Right renal pelvis (tissue), 4 donors: Measurements from ENCODE around the gene RELN. TPM values are rescaled to one million over a fixed set of nuclear protein-coding genes. Genes with fewer than 3 reads are reported as not detected.

ENCODE experiments used
- DNase-seq, 4 donors: peaks; one replicate each; pipeline ENCODE4 v3.0.0-alpha.2; 2013; ENCODE audit warnings: low read depth in 4 of 4, low spot score in 3 of 4, missing footprints in 1 of 4
- polyA plus RNA-seq, 4 donors: library from polyadenylated mRNA; unstranded; fragments of 120-200 nt; gene quantifications; one replicate each; pipeline ENCODE4 v1.2.1, GENCODE V29; 2013; ENCODE audit not compliant: insufficient read length in 4 of 4

The RELN gene
- polyA plus RNA-seq, 4 donors, result 12.9 to 24.5 (median 18.7) TPM

DNA sequence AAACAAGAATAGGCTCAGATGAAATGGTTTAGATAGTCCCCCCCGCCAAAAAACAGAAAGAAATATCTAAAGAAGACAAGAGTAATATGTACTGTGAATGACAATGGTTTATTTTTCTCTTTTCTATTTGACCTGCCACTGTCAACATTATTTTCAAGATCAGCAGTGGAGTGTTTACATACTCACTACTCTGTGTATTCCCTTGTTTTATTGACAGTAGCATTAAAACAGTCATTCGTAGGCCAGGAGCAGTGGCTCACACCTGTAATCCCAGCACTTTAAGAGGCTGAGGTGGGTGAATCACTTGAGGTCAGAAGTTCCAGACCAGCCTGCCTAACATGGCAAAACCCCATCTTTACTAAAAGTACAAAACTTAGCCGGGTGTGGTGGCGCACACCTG is 298.2 kb downstream of the RELN start:
- DNase-seq, result no peak

DNA sequence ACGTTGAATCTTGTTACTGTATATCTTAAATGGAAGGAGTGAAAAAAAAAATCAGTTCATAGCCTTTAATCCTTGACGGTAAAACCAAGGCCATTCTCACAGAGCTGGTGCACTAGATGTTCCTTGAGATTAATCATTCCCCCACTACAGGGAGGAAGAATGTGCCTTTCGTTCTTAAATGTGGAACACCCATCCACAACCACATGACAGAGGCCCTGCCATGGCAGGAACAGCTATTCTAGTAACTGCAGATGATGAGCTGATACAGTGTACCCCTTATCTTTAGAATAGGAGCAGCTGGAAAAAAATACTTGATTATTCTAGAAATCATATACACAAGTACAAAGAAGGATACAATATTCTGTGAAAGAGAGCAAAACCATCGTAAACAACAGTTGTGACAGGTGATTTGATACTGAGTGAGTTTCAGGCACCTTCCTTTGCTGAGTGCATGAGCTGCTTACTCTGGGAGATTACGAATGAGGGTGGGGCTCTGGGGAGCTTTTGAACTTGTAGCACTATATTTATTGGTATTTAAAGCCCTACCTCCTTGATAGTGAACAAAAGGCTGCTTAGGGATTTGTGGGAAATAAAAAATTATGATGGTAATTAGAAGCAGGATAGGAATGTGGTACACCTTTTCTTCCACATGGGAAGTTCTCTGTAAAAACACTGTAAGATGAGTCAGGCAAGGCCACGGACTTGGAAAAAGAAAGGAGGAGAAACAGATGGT is 299.1 kb downstream of the RELN start:
- DNase-seq, result no peak

DNA sequence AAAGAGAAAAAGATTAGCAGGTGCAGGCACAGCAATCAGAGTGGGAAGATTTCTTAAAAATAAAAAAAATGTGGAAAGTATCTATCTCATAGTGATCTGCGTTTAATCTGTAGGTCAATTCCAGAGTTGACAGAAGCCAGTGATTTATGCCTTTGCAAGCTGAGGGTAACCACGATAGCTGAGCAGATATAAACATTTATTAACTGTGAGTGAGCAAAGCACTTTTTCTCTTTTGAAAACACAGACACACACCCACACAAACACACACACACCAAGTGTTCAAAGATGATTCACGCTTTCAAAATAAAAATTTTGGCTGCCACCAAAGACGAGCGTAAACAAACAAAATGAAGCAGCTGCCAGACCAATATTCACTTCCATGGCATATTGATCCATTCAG is 300.2 kb downstream of the RELN start:
- no peak for DNase-seq

DNA sequence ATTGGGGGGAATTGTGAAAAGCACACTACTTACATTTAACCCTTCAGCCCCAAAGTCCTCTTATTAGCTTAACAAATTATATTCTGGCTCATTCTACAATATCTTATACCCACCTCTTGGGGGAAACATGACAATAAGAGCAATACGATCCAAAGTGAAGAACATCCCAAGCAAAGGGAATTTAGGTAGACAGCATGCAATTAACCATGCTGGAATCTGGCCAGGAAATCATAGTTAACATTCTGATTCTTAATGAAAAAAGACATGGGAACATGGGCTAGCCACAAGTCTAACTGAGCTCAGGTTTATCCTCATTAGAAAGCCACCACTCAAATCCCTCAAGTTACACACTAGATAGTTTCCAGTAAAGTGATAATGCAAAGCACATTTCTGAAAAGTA is 301.5 kb downstream of the RELN start:
- DNase-seq, result no peak

DNA sequence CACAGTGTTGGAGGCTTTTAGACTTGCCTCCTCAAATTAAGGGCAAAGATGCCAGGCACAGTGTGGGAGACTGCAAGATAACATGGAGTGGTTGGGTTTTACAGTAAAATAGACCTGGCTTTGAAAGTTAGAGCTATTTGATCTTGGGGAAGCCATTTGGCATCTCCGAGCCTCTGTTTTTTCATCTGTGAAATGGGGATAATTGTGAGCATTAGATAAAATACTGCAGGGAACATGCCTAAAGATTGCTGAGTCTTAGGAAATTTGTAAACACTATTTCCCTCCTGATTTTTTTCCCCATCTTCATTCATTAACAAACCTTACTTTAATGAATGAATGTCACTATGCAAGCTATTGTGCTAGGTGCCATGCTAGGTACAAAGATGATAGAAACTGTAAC is 302.2 kb downstream of the RELN start:
- no peak for DNase-seq

DNA sequence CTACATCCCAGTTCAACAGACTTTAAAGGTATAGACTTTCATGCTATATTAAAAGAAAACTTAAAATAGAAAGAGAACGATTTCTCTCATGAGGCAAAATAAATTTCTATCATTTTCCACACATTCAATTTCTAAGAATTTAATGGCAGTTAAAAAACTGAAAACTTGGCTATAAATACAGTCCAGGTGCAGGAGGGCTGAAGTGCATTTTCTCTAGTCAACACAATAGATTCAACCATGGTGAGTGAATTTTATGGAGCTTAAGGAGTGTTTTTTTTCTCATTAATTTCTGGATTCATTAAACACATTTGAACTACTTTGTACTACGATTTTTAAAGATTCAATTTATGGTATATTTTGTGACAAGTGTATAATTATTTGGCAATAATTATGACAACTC is 302.7 kb downstream of the RELN start:
- no peak for DNase-seq

DNA sequence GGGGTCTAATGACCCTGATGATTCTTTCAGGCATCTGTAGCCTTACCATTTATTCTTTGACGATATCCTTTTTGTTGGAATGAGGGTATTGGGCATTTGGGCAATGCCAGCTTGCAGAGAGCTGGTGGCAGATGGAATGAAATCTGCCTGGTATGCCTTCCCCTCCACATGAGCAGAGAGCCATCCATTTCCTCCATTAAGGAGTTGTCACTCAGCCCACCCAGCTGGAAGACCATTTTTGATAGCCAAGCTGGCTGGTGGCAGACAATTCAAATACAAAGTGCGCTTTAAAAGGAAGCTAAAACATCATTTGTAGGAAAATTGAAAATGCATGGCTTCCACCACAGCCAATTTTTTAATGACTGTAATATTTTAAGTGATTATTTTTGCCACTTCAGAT is 303.4 kb downstream of the RELN start:
- no peak for DNase-seq

DNA sequence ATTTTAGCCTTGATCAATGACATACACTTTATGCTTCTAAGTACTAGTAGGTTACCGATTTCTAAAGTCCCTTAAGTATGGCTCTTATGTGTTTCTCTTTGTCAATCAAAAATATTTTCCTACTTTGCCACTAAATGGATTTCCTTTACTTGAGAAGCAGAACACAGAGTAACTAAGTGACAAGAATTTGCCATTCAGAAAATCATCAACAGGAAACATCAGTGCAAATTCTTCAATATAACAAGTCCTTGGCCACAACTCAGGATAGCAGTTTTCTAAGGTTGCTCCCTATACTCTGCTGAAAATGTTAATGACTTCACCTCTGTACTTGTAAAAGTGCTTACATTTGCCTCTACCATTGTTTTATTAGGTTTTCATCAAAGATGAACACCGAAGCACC is 303.8 kb downstream of the RELN start:
- no peak for DNase-seq

DNA sequence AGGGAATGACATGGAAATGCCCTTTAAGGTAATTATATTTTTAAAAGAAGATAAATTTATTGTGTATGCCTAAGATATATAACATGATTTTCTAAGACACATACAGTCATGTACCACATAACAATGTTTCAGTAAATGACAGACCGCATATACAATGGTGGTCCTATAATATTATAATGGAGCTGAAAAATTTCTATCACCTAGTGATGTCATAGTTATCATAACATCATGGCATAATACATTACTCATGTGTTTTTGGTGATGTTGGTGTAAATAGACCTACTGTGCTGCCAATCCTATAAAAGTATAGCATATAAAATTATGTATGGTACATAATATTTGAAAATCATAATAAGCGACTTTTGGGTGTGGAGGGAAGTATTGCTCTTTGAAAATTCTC is 306.1 kb downstream of the RELN start:
- no peak for DNase-seq

DNA sequence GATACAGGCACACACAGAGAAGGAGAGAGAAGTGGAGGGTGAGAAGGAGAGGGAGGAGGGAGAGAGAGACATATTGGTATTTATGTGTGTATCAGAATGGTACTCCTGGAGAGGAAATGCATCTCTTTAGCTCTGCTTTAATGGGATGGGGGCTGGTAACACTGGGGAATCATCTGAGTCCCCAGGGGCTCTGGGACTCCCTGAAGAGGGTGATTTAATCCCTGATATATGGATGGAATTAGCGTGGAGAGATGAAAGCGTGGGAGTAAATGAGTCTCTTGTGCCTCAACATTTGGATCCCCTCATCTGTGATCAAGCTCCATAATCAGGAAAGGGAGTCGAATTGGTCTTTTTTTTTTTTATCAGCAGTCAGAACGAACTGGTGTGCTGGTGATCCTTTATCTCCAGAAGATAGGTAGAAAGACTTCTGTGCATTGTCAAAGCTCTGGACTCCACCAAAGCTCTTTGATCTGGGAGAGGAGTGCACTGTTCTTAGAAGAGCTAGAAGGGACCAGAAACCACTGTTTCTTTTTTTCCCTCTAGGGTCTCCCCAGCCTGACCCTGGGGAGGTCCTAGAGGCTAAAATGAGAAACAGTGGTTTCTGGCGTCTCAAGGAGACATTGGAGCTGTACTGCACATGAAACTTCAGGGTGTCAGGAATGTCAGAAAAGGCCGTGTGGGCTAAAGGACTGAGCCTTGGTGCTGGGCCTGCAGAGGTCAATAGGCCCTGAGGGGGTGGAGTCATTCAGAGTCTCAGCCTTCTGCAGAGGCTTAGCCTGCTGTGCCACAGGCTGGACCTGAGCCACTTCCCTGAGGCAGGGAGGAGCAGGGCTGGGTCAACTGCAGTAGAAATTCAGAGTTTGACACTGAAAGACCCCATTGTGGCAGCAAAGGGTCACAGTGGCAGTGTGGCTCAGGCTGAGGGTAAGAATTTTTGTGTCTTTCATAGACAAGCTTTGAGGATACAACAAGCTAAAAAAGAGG is 309.0 kb downstream of the RELN start:
- no peak for DNase-seq

DNA sequence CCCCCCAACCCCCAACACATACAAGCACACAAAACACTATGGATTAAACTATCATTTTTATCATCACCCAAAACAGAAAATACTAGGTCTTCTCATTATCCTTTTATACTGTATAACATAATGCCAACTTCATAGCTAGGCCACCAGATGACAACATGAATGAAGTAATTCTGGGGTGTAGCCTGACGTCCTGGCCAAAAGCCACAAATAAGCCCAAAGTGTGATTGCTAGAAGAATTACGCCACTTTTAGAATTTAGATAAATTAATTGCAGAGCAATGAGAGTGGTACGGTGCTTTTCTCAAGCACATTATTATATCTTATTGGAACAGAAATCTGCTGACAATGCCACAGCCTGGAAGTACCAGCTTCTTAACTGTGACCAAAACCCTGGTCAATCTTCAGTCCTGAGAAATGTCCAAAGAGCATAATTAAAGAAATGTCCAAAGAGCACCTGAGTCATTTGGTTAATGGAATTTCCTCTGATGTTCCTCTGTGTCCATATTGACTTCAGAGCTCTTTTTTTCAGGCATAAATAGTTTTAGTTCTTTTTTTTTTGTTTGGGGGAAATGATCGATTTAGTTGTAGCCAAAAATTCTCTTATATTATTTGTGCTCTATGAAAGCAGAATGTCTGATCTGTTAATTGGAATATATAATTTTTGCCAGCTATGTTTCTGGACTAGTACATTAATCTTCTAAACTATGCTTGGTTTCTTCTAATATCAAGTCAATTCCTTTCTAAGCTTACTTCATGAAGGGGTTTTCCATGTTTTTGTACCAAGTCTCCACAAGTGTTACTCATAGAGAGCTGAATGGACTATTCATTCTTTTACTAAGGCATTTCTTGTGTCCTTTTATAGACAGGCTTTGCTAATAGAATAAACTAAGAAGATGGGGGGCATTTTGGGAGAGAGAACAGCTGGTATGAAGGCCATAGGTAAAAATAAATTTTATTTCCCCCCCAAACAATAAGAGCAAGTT is 310.0 kb downstream of the RELN start:
- no peak for DNase-seq

DNA sequence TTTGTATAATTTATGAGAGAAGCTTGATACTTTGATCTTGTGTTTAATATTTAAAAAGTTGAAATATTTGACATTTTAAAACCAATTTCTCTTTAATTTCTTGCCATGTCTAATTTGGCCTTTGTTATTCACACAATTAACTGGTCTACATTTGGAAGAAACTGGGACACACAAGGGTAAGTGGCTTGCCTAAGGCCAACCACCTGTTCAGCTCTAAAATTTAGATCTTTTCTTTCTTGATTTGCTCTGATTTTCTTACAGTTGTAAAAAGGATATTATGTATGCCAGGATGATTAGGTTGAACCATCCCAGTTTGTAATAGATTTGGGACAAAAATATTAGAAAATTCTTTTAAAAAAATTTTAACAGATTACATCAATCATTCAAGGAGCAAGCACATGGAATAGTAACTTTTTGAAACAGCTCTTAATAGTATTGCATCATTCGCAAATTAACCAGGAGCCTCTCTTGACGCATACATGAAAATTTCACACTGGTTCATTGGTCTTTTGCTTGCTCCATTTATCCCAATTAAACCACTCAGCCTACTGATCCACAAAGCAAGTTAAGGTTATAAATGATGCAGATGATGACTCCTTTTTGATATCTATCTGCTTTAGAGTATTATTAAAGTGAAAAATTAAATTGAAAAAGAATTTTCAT is 321.0 kb downstream of the RELN start:
- DNase-seq, result no peak

DNA sequence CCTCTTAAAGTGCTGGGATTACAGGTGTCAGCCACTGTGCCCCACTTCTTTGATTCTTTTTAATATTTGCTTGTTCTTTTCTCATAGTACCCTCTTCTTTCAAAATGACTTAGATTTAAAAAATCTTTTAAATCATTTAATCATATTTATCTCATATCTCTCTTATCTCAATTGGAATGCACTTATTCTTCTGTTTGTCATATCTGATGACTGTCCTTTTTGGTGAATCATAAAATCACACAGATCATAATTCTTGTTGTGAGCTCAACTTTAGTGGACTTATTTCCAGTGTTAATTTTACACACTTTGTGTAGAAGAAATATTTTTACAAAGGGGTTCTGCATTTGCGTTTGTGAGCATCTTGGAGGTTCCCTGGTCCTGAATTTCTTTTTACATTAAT is 323.1 kb downstream of the RELN start:
- DNase-seq, result no peak

DNA sequence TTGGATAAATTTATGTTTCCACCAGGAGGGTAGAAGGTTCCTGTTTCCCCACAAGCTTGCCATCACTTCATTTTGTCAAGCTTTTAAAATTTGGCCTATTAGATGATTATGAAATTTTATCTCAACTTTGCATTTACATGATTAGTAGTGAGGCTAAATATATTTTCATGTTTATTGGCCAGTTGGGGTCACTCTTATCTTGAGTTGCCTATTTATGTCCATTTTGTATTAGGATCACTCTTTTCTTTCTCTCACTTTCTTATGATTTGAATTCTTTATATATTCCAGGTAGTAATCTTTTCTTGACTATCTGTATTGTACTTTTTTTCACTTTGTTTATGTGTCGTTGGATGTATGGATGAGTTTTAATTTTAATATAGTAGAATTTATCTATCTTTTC is 324.9 kb downstream of the RELN start:
- no peak for DNase-seq

DNA sequence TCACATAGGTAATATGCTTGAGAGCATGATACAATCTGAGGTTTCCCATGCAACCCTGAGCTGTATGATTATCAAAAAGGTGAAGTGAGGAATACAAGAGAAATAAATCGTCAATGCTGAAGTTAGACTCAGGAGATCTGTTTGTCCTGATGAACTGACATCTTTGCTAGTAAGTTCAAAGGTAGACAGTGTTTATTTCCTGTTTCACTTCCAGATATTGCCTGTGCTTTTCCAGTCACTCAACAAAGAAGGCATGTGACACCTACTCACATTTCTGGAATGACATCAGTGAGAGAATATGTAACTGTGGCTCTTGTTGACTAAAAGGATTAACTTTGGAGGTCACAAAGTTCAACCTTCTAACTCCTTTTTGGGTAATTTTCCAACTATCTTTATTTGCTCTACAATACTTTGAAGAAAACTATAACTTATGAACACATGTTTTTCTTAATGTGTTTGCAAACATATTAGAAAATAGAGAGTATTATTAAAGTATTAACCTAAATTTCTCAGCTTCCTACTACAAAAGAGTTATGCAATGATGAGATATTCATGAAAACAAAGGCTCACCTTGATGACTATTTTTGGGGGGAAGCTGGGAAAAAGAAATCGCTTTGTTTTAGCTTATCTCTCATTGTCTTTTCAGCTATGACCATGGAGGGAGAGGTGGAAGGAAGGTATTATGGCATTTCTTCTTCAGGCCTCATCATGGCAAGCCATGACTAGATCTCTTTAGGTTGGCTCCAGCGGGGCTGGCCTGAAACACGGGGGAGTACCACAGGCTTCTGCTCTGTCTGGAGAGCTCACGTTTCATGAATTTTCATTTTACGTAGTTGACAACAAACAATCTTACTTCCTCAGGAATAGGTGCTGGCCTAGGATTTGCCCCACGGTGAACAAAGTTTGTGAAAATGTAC is 328.7 kb downstream of the RELN start:
- no peak for DNase-seq

DNA sequence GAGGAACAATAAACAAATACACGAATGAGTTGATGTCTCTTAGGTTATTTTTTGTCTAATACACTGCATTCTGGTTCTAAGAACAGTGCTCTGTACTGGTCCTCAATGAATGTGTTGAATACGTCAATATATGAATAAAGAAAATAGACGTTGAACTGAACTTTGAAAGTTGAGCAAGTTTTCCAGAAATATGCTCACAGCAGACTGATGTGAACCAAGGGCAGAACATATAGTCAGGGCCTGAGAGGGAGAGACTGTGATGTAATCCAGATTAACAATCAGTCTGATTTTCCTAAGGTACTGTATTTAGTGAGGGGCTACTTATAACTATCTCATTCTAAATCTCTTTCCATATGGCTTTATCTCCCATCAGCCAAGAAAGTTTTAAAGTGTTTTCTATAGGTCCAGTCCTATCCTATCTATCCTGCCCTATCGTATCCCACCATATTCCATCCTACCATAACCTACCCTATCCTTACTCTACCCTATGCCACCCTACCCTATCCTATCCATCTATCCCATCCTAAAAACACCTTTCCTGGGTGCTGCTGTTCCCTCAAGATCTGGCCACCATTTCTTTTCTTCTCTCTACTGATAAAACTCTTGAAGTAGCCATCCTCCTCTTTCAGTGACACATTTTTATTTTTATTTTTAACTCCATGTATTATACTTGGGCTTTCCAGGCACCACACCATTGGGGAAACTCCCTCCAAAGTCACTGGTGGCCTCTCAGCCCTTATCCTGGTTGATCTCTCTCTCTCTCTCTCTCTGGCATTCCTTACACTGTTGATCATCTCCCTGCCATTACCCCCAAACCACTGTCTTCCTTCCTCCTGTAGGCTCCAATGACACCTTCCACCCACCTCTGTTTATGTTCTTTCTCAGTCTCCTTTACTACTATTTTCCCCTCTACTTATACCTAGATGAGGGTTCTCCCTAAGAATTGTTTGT is 331.1 kb downstream of the RELN start:
- DNase-seq, result no peak

DNA sequence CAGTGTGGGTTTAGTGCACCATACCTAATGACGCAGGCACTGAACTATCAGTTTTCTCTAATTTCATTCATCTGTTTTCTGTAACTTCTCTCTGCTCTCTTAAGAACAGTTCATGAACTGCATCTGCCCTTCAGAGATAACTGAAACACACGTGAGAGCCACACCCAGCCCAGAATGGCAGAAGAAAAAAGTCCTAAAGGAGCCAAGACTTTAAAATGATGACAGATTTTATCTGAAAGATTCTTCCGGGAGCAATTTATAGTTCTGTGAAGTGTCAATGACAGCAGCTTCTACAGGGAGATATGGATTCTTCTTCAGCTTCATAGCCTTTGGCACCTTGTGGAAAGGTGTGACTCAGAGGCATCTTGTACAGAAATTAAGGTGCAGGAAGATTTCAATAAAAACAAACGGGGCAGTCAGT is 332.0 kb downstream of the RELN start:
- DNase-seq, result no peak

DNA sequence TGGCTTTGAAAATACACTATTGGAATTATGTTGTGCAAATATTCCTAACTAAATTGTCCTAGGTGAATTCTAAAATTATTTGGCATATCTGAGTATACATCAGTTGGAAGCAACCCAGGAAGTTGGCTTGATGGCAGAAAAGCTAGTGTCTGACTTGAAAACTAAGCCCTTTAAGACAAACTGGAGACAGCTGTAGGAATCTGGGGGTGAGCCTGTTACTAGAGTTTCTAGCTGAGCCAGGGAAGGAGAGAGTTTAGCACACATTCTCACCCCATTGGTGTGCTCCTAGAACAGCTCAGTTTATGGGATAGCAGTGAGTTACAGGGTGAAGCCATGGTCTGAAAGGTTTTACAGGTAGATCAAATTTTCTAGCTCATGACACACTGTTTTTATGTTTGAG is 333.2 kb downstream of the RELN start:
- no peak for DNase-seq
